GM21447 (cell line): ENCODE data around the gene SRRM5.
"Not testable (repeated sequence)": the region's sequence is repeated elsewhere in the genome, so short reads cannot be mapped to it uniquely, and the experiment has no call there.

Experiments used
- ATAC-seq: cut with Tn5 transposase; IDR thresholded peaks from one replicate; pipeline ENCODE4 v1.9.1; 2021; ENCODE audit not compliant: unreplicated experiment

The SRRM5 gene

GRCh38 chr19:43612374-43612773 lies 486 bp downstream of the SRRM5 start:
- no peak for ATAC-seq

- ATAC-seq: no peak
Measured at GRCh38 chr19:43616306-43616705, 4.4 kb downstream of the SRRM5 start.

GRCh38 chr19:43616954-43617353 lies 5.1 kb downstream of the SRRM5 start:
- ATAC-seq: no peak

DNA sequence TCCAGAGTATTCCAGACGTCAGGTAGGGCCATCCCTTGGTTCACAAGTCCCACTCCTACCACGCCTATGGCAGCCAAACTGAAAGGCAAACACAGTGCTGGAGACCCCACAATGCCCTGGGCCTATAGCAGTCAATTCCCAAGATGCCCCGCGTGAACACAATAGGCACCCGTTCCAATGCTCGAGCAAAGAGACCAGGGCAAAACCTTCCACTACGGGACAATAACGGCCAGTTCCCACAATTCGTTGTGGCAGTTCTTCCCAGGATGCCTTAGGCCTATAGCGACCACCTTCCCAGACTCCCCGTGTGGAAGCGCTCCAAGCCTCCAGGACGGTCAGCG lies 7.0 kb downstream of the SRRM5 start:
- ATAC-seq: peak; percentile 37

DNA sequence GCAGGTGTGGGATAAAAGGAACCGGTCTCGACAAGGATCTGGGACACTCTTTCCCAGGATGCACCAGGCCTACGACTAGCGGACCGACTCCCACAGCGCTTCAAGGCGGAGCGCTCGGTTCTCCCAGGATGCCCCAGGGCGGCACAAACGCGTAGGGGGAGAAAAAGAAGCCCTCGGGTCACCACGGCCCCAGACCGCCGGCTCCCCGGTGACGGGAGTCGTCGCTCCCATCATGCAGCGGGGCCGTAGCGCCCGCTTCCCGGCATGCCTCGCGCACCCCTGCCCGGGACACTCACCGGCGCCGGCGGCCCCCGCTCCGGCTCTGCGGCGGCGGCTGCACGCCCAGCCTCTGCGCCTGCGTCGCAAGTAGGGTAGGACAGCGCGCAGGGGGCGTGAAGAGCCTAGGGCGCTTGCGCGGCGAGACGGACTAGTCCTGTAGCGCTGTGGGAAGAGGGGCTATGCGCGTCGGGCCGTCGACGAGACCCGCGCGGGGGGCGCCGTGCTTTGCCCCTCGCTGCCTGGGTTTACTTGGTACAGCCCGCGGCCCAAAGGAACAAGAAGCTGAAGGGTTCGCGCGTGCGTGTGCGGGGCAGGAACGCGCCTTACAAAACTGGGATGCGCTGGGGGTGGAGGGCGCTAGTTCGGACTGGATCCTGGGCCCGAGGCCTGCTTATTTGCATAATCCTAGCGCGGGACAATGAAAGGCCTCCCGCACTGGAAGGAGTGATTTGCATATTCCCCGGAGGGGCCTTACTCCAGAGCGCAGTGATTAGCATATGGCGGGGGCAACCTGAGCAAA lies 7.6 kb downstream of the SRRM5 start, which contains the start of gene ZNF428:
ZNF428 (minus strand) TSS at position 368 of the 799 bp plus-strand sequence. CDS start 5,325 bp downstream, outside the sequence.
- ATAC-seq: peak; percentile 69

GRCh38 chr19:43620061-43621001 lies 8.4 kb downstream of the SRRM5 start:
- peak; percentile 6 for ATAC-seq

- ATAC-seq: no peak
Measured at GRCh38 chr19:43622070-43622469, 10.2 kb downstream of the SRRM5 start.

DNA sequence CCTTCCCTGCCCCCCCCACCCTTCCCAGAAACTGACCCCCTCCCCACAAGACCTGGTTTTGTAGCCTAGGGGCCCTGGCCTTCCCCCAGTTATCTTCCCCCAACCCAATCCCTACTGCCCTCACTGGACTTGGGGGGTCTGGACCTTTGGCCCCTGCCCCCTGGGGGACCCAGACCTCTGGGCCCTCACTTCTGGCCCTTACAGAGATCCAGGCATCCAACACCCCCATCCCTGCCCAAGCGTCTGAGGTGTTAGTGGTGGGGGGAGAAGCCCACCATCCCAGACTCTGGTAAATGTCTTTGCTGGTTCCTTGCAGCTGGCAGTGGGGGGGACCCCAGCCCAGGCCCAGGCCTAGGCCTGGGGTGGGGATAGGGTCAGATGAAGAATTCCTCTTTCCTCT lies 11.1 kb downstream of the SRRM5 start:
- ATAC-seq: no peak

DNA sequence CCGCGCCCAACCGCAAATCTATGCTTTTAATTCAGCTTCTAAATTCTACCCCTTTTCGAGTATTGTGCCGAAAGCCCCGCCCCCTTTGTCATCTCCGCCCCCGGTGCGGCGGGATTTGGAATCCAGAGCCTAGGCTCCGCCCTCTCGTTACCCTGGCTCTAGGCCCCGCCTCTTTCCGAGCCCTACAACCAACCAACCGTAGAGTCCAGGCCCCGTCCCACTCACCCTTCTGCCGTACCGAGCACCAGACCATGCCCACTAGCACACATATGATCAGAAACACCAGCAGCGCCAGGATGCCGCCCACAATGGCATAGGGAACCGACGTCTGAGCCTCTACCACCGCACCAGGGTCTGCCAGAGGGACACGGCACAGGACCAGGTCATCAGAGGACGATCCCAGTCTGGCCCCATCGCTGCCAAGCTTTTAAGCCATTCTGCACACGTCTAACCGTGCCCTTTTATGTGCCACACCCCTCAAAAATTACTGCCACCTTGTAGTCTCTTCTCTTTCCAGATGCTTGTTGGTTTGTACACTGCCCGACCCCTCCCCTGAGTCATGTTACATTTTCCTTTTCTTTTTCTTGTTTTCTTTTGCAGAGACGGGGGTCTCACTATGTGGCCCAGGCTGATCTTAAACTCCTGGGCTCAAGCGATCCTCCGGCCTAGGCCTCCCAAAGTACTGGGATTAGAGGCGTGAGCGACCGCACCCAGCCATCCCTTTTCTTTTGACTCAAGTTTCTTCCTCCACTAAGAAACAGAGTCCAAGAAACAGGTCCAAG lies 12.2 kb downstream of the SRRM5 start:
- no peak for ATAC-seq

DNA sequence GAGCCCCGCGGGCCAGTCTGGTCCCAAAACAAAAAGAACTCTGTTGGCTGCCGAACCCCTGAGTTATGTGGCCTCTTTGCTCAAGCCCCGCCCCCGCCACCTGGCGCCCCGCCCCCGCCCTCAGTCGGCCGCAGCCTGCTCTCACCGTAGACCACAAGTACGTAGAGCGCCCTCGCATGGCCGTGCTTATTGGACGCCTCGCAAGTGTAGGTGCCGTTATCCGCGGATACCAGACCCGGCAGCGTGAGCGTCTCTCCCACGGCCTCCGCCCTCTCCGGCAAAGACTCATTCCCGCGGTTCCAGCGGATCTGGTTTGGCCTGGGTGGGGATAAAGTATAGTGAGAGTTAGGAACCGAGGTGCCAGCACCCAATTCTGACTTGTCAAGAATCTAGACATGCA lies 13.0 kb downstream of the SRRM5 start:
- ATAC-seq: no peak

- no peak for ATAC-seq
Measured at GRCh38 chr19:43625918-43626579, 14.2 kb downstream of the SRRM5 start.

DNA sequence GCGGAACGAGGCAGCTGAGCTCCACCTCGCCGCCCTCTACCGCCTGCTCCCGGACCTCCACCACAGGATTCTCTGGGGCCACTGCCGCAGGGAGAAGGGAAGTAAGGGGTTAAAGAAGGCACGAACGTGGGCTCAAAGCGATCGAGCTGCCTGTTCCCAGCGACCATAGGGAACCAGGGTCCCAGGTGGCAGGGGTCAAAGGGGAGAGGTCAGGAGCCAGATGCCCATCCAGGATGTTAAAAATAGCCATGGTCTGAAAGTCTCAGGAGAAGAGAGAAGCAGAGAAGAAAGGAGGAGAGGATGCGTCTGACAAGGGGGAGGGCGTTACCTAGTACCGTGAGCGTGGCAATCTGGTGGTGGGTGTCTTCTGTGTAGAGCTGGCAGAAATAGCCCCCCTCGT lies 14.9 kb downstream of the SRRM5 start:
- ATAC-seq: no peak

DNA sequence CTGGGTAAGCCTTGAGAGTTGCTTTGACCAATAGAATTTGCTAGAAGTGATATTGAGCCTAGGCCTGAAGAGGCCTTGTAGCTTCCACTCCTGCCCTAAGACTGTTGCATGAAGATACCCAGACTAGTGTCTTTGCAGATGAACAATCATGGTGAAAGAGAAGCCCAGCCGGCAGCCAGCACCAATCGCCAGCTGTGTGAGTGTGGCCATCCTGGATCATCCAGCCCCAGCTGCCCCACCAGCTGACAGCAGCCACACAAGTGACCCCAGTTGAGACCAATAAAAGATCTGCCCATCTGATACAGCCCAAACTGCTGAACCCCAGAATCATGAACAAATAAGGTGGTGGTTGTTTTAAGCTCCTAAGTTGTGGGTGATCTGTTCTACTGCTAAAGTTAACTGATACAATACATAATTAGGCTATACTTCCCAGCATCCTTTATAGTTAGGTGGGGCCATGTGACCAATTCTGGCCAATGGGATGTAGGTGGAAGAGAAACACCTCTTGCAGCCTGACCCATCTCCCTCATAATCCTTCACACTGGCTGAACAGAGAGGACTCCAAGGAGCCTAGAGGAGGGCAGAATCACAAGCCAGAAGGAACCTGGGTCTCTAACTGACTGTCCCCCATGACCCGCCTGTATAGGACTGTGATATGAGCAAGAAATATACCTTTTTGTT lies 16.9 kb downstream of the SRRM5 start:
- no peak for ATAC-seq

DNA sequence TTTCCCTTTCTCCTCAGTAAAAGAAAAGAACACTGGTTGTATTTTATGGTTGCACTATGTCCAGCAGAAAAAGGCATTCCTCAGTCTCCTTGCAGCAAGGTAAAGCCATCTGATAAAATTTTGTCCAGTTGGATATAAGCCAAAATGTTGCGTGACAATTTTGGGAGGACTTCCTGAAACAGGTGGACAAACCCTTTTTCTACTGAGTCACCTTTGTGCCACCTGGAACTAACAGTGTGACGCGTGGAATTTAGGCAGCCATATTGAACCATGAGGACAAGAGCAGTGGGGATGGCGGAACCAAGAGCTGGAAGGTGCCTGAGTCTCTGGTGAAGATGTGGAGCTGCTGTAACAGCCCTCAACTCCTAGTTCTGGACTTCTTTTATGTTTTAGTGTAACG lies 19.6 kb downstream of the SRRM5 start:
- no peak for ATAC-seq

- no peak for ATAC-seq
Measured at GRCh38 chr19:43633520-43633919, 21.6 kb downstream of the SRRM5 start.

GRCh38 chr19:43634068-43634467 lies 22.2 kb downstream of the SRRM5 start:
- ATAC-seq: no peak

DNA sequence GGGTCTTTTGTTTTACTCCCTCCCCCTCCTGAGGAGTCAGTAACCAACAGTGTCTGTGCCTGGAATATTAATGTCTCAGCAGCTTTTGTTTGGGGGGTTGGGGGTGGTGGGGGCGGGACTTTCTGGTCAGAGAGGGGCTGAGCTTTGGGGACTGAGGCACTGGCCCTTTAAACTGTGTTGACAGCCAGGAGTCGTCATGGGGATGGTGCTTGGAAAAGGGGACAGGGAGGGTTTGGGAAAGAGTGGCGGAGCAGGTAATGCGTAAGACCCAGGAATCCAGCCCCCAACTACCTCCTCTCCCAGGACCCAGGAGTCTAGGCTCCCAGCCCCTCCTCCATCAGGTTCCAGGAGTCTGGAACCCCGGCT lies 22.6 kb downstream of the SRRM5 start:
- ATAC-seq: no peak

GRCh38 chr19:43634872-43635560 lies 23.1 kb downstream of the SRRM5 start:
- no peak for ATAC-seq

DNA sequence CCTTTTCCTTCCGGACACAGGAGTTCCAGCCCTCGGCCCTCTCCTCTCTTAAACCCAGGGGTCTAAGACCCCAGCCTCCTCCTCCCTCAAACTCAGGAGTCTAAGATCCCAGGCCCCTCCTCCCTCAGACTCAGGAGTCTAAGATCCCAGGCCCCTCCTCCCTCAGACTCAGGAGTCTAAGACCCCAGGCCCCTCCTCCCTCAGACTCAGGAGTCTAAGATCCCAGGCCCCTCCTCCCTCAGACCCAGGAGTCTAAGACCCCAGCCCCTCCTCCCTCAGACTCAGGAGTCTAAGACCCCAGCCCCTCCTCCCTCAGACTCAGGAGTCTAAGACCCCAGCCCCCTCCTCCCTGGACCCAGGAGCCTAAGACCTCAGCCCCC lies 23.7 kb downstream of the SRRM5 start:
- ATAC-seq: not testable (repeated sequence)
